Thymus (tissue), 14 donors: ENCODE results near the gene PCGF6. TPM values are rescaled to one million over a fixed set of nuclear protein-coding genes. Genes with fewer than 3 reads are reported as not detected.

Source experiments
- DNase-seq, 9 donors: peaks; one replicate each; pipeline ENCODE4 v3.0.0-alpha.2; 2013; ENCODE audit warnings: low spot score in 9 of 9, low read depth in 6 of 9, missing footprints in 1 of 9
- H3K27ac ChIP-seq, 2 donors: one replicate each; pipeline ENCODE4 v1.5.1; 2013; ENCODE audit warnings: control low read depth in 1 of 2, low read depth in 1 of 2, low read length in 1 of 2, mild to moderate bottlenecking in 1 of 2, moderate library complexity in 1 of 2
- H3K27me3 ChIP-seq, 2 donors: one replicate each; pipeline ENCODE4 v1.5.1; 2013; ENCODE audit warnings: low read length in 1 of 2; ENCODE audit not compliant: control insufficient read depth in 2 of 2, insufficient read depth in 1 of 2
- H3K36me3 ChIP-seq, 2 donors: one replicate each; pipeline ENCODE4 v1.5.1; 2013; ENCODE audit warnings: low read length in 1 of 2, mild to moderate bottlenecking in 1 of 2, moderate library complexity in 1 of 2; ENCODE audit not compliant: control insufficient read depth in 2 of 2, insufficient read depth in 2 of 2
- H3K4me1 ChIP-seq, 2 donors: one replicate each; pipeline ENCODE4 v1.5.1; 2013; ENCODE audit warnings: low read length in 2 of 2; ENCODE audit not compliant: control insufficient read depth in 2 of 2, insufficient read depth in 2 of 2
- H3K4me3 ChIP-seq, 2 donors: one replicate each; pipeline ENCODE4 v1.5.1; 2013; ENCODE audit warnings: low read length in 2 of 2, control low read depth in 1 of 2, mild to moderate bottlenecking in 1 of 2
- H3K9me3 ChIP-seq, 2 donors: one replicate each; pipeline ENCODE4 v1.5.1; 2013; ENCODE audit warnings: low read length in 1 of 2, mild to moderate bottlenecking in 1 of 2; ENCODE audit not compliant: control insufficient read depth in 2 of 2, insufficient read depth in 1 of 2
- WGBS: extraction: QIAGEN DNeasy Blood & Tissue Kit; methylation state at CpG from one replicate; pipeline ENCODE4 v1.1.7; 2013; 5-methylcytosine and 5-hydroxymethylcytosine counted together
- long read RNA-seq, 10 donors: transcript quantifications; one replicate each; lab custom pipeline, GENCODE V29; 2026
- polyA plus RNA-seq: library from polyadenylated mRNA; stranded (reverse); fragments of 200-250 nt; gene quantifications from one replicate; pipeline ENCODE4 v1.2.3, GENCODE V29; 2013
- total RNA-seq: library from RNA; stranded (reverse); fragments of 120-200 nt; gene quantifications from one replicate; pipeline ENCODE4 v1.2.4, GENCODE V29; 2013
- donor health status: healthy.

Gene PCGF6
- total RNA-seq, result 9.1 TPM
- 12.6 TPM for polyA plus RNA-seq
- long read RNA-seq, donor 1, result 0 reads
- long read RNA-seq, donor 2, result 0 reads
- long read RNA-seq, donor 3, partial matches to known transcripts, result 0 of 2 reads
- long read RNA-seq, donor 3, other reads (novel, unspliced or antisense), result 0 of 2 reads
- long read RNA-seq, donor 4, partial matches to known transcripts, result 5 of 5 reads
- long read RNA-seq, donor 4, other reads (novel, unspliced or antisense), result 0 of 5 reads
- long read RNA-seq, donor 5, transcript PCGF6-202 (10 exons, 2,230 nt), result major isoform, 9 of 42 reads
- long read RNA-seq, donor 5, partial matches to known transcripts, result 25 of 42 reads
- long read RNA-seq, donor 5, other reads (novel, unspliced or antisense), result 6 of 42 reads
- long read RNA-seq, donor 6, result 0 reads
- long read RNA-seq, donor 7, partial matches to known transcripts, result 0 of 1 reads
- long read RNA-seq, donor 7, other reads (novel, unspliced or antisense), result 0 of 1 reads
- long read RNA-seq, donor 8, result 0 reads
- long read RNA-seq, donor 9, partial matches to known transcripts, result 0 of 3 reads
- long read RNA-seq, donor 9, other reads (novel, unspliced or antisense), result 0 of 3 reads
- long read RNA-seq, donor 10, partial matches to known transcripts, result 0 of 3 reads
- long read RNA-seq, donor 10, other reads (novel, unspliced or antisense), result 0 of 3 reads

DNA sequence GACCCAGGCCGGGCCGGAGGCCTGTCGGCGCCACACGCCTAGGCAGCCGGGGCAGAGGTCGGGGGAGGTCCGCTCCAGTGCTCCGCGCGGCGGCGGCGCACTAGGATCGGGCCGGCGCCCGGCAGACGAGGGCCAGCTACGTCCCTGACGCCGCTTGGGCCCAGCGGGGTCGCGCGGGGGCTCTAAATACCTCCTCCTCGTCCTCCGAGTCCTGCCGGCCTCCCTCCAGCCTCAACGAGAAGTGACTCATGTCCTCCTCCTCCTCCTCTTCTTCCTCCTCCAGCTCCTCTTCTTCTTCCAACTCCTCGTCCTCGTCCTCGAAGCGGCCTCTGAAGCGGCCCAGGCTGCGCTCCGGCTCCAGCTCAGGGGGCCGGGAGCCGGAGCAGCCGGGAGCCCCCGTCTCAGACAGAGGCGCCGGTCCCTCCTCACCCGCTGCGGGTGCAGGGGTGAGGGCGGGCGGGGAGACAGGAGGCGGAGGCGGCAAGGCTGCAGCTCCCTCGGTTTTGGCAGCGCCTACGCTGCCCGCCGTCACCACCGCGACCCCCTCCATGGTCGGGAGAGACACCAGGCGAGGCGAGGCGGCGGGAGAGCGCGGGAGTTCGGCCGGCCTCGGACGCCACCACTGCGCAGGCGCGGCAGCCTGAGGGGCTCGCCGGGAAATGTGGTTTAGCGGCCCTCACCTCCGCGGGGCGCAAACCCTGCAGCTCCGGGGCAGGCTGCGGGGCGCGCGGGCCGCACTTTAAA lies at the start of gene PCGF6:
TSS of gene PCGF6 (minus strand) at position 624 of the 744 bp plus-strand sequence. CDS start at position 550, 74 bp downstream.
- under 1% methylated on average over 82 of the region's 82 CpGs for WGBS
- peak in 7 of 9 donors; percentile 58 to 85 (median 67) for DNase-seq
- Histone ChIP-seq H3K4me3 (peak within 1 kb of the TSS; percentile 74 to 83), H3K36me3 (peaks cover 6 to 17% of the 10 kb centered on the region in 2 donors), H3K4me1 (peaks cover 0 to 6% of the 10 kb centered on the region in 2 donors), H3K9me3 (peaks cover 0 to 3% of the 10 kb centered on the region in 2 donors), H3K27me3 (no peaks in the 10 kb centered on the region), H3K27ac (peak within 1 kb of the TSS; percentile 43 to 86)

- Histone ChIP-seq H3K27me3 (no peaks in the 10 kb centered on the region), H3K9me3 (no peaks in the 10 kb centered on the region), H3K36me3 (peaks cover 18 to 41% of the 10 kb centered on the region in 2 donors), H3K4me3 (peak overlapping the region; percentile 91 to 92), H3K27ac (no peak overlapping the region), H3K4me1 (peaks cover 18 to 20% of the 10 kb centered on the region in 2 donors)
- no peak for DNase-seq
- 85% methylated on average over 19 of the region's 19 CpGs for WGBS
Measured at GRCh38 chr10:103397191-103397825, 46.4 kb upstream of the PCGF6 start.

DNA sequence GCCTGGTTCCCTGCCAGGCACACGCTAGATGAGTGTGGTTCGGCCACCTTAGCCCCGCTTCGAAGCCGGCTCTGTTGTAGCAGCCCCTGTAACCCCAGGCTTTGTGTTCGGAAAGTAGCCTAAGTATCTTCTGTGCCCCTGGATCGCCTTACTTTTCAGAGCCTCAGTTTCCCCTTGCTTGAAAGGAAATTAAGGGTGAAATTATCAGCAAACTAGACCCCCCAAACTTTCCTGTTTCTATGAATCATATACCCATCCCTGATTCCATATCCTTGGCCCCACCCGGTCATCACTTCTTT lies 45.8 kb upstream of the PCGF6 start:
- WGBS, result under 1% methylated on average over 8 of the region's 8 CpGs
- H3K36me3 ChIP-seq, result peaks cover 14 to 37% of the 10 kb centered on the region in 2 donors

GRCh38 chr10:103396067-103396788 lies 45.3 kb upstream of the PCGF6 start, which contains the start of the genes ATP5MK and PDCD11:
ATP5MK (minus strand) TSS chr10:103396475; CDS start chr10:103392457, 4,018 bp downstream.
PDCD11 (plus strand) TSS chr10:103396626; CDS start chr10:103398427, 1,801 bp downstream.
- peaks cover 12 to 34% of the 10 kb centered on the region in 2 donors for H3K36me3 ChIP-seq
- peak within 1 kb of the TSS; percentile 91 to 92 for H3K4me3 ChIP-seq
- H3K9me3 ChIP-seq, result no peaks in the 10 kb centered on the region
- peaks cover 18 to 20% of the 10 kb centered on the region in 2 donors for H3K4me1 ChIP-seq
- H3K27ac ChIP-seq, result peak within 1 kb of the TSS; percentile 68 to 84
- DNase-seq, result peak; percentile 92 to 98 (median 93)
- H3K27me3 ChIP-seq, result no peaks in the 10 kb centered on the region
- WGBS, result under 1% methylated on average over 56 of the region's 56 CpGs

More for the DNA sequence above, 45.8 kb upstream of the PCGF6 start:
- Histone ChIP-seq H3K9me3 (no peaks in the 10 kb centered on the region), H3K4me3 (peak overlapping the region; percentile 91 to 92), H3K4me1 (peaks cover 18 to 20% of the 10 kb centered on the region in 2 donors), H3K27me3 (no peaks in the 10 kb centered on the region), H3K27ac (peak overlapping the region; percentile 64 to 73)
- DNase-seq, result no peak

GRCh38 chr10:103395754-103396066 lies 44.8 kb upstream of the PCGF6 start:
- Histone ChIP-seq H3K4me1 (peaks cover 18 to 20% of the 10 kb centered on the region in 2 donors), H3K27me3 (no peaks in the 10 kb centered on the region), H3K27ac (peak overlapping the region; percentile 68 to 84), H3K36me3 (peaks cover 10 to 32% of the 10 kb centered on the region in 2 donors), H3K4me3 (peak overlapping the region; percentile 91 to 92), H3K9me3 (no peaks in the 10 kb centered on the region)
- DNase-seq, result peak in 1 of 9 donors; percentile 21
- WGBS, result 5% methylated on average over 11 of the region's 11 CpGs

DNA sequence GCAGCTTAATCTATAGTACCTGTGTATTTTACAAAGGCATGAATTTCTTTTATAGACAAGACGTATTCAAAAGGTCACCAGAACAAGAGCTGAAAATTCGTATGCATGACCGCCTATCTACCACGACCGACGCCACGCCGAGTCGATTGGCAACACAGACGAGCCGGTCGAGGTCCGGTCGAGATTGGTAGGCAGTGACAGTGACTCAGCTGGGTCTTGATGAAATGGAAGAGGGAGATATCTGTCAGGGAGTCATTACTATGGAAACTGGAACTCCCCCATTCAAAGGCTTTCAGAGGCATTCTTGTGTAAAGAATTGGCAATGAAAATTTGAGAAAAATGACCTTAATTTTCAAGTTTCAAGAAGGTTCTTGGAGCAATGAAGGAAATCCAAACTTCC lies 43.2 kb upstream of the PCGF6 start:
- no peak overlapping the region for H3K4me3 ChIP-seq
- H3K36me3 ChIP-seq, result peaks cover 15 to 29% of the 10 kb centered on the region in 2 donors
- no peaks in the 10 kb centered on the region for H3K9me3 ChIP-seq
- no peak overlapping the region for H3K27ac ChIP-seq
- no peak for DNase-seq
- H3K4me1 ChIP-seq, result peaks cover 18 to 20% of the 10 kb centered on the region in 2 donors
- H3K27me3 ChIP-seq, result no peaks in the 10 kb centered on the region
- 95% methylated on average over 14 of the region's 14 CpGs for WGBS

- no peaks in the 10 kb centered on the region for H3K27me3 ChIP-seq
- no peaks in the 10 kb centered on the region for H3K4me1 ChIP-seq
- 98% methylated on average over 5 of the region's 5 CpGs for WGBS
- H3K9me3 ChIP-seq, result no peaks in the 10 kb centered on the region
- H3K36me3 ChIP-seq, result peaks cover 37 to 66% of the 10 kb centered on the region in 2 donors
- H3K4me3 ChIP-seq, result no peak overlapping the region
- DNase-seq, result no peak
- no peak overlapping the region for H3K27ac ChIP-seq
Measured at GRCh38 chr10:103382769-103383168, 31.8 kb upstream of the PCGF6 start.

- Histone ChIP-seq H3K4me3 (no peak overlapping the region), H3K27ac (no peak overlapping the region), H3K27me3 (no peaks in the 10 kb centered on the region), H3K36me3 (peaks cover 28 to 36% of the 10 kb centered on the region in 2 donors), H3K9me3 (no peaks in the 10 kb centered on the region), H3K4me1 (peaks cover 7 to 20% of the 10 kb centered on the region in 2 donors)
- 92% methylated on average over 5 of the region's 5 CpGs for WGBS
- DNase-seq, result peak in 1 of 9 donors; percentile 22
Measured at GRCh38 chr10:103374263-103374662, 23.3 kb upstream of the PCGF6 start.
